Right lobe of liver (tissue), 6 donors: ENCODE measurements around the gene HDAC11. TPM values are rescaled to one million over a fixed set of nuclear protein-coding genes. Genes with fewer than 3 reads are reported as not detected.

ENCODE experiments used
- ATAC-seq, 4 donors: fragments of 200-7000 bp; cut with Tn5 transposase; one replicate each; pipeline ENCODE4 v1.9.1; 2020; ENCODE audit warnings: mild to moderate bottlenecking in 4 of 4, moderate library complexity in 4 of 4
- DNase-seq, 3 donors: peaks; one replicate each; pipeline ENCODE4 v3.0.0-alpha.2; 2020
- H3K27ac ChIP-seq, 3 donors: fragments of 200-600 bp; one replicate each; pipeline ENCODE4 v1.8.0; 2022
- H3K27me3 ChIP-seq, 2 donors: fragments of 200-600 bp; one replicate each; pipeline ENCODE4 v1.8.0; 2022
- H3K36me3 ChIP-seq, 4 donors: fragments of 200-600 bp; sonication (generic) in 1 of 4; one replicate each; pipeline versions ENCODE4 v1.5.1 to v1.8.0; 2017 to 2022; ENCODE audit warnings: control low read depth in 1 of 4
- H3K4me1 ChIP-seq, 4 donors: fragments of 200-600 bp; sonication (generic) in 1 of 4; one replicate each; pipeline versions ENCODE4 v1.5.1 to v1.8.0; 2017 to 2022; ENCODE audit warnings: control low read depth in 1 of 4
- H3K4me3 ChIP-seq, 3 donors: fragments of 200-600 bp; one replicate each; pipeline ENCODE4 v1.8.0; 2022
- H3K9me3 ChIP-seq, 4 donors: fragments of 200-600 bp; sonication (generic) in 1 of 4; one replicate each; pipeline versions ENCODE4 v1.5.1 to v1.8.0; 2017 to 2022; ENCODE audit warnings: control low read depth in 1 of 4
- CTCF ChIP-seq, 4 donors: fragments of 200-600 bp in 3 of 4; fragments of 450-650 bp in 1 of 4; IDR thresholded peaks; one replicate each; pipeline versions ENCODE4 v1.5.1 to v1.8.0; 2016 to 2022; ENCODE audit warnings: antibody characterized with exemption in 4 of 4, mild to moderate bottlenecking in 2 of 4
- POLR2A ChIP-seq: fragments of 450-650 bp; IDR thresholded peaks from one replicate; pipeline ENCODE4 v1.6.1; 2017; ENCODE audit warnings: antibody characterized with exemption, mild to moderate bottlenecking
- WGBS: methylation state at CpG from one replicate; pipeline ENCODE4 v1.1.6; 2018; ENCODE audit warnings: low coverage, low lambda C conversion rate; ENCODE audit not compliant: insufficient coverage; ENCODE audit errors: missing lambda C conversion rate; 5-methylcytosine and 5-hydroxymethylcytosine counted together
- intact Hi-C, 2 donors: fragments of 100-400 bp; cut with DNase I; formaldehyde crosslinking; loops; one replicate each; pipeline versions ENCODE4 v1.11.2 to v1.14.1; 2022
- total RNA-seq, 6 experiments: library from RNA; depleted of rRNA in 2 of 6; stranded (reverse); fragments of >200 nt in 2 of 6; fragmentation: NEBNext Ultra II Directional in 3 of 6; extraction: Animal tissue kit (Norgen Biotek cat#: 25700) in 3 of 6; gene quantifications; one replicate each; pipeline versions ENCODE4 v1.1.0 to v1.2.4, GENCODE V29; 2016 to 2023
- donor health status: DM: no; HTN: yes; CAD: no.
- donor health status: DM: no; HTN: no; CAD: no.
- donor health status: DM: no; HTN: no; CAD: no.
- donor health status: DM: no; HTN: yes; CAD: no.
- donor health status: DM: no; HTN: yes; CAD: no.

Gene HDAC11
- total RNA-seq, 6 experiments from 2014 or later: 2.2 to 10.8 (median 5.0) TPM

- no peaks in the 10 kb centered on the region for H3K36me3 ChIP-seq
- ATAC-seq (no peak), DNase-seq (no peak)
- no peaks in the 10 kb centered on the region for H3K4me1 ChIP-seq
- TF ChIP-seq CTCF (IDR thresholded peaks at IDR 0.05) (no peak), POLR2A (no peak)
- intact Hi-C loops: no loop called here
- H3K27ac ChIP-seq: no peak overlapping the region
- H3K4me3 ChIP-seq: no peak overlapping the region
- H3K27me3 ChIP-seq: peaks cover 0 to 39% of the 10 kb centered on the region in 2 donors
- H3K9me3 ChIP-seq: no peaks in the 10 kb centered on the region
- WGBS: no CpG with 5 or more reads among the region's 26 CpGs
Observed at GRCh38 chr3:13515786-13516759, 36.0 kb downstream of the HDAC11 start.

- H3K36me3 ChIP-seq: no peaks in the 10 kb centered on the region
- whole genome bisulfite sequencing: 92% methylated on average over 2 of the region's 9 CpGs
- TF ChIP-seq CTCF (IDR thresholded peaks at IDR 0.05): no peak
- TF ChIP-seq POLR2A: no peak
- H3K9me3 ChIP-seq: no peaks in the 10 kb centered on the region
- H3K4me1 ChIP-seq: no peaks in the 10 kb centered on the region
- ATAC-seq (no peak), DNase-seq (no peak)
- no peak overlapping the region for H3K27ac ChIP-seq
- intact Hi-C loops: no loop called here
- H3K4me3 ChIP-seq: no peak overlapping the region
- peaks cover 0 to 45% of the 10 kb centered on the region in 2 donors for H3K27me3 ChIP-seq
Observed at GRCh38 chr3:13516760-13517135, 36.6 kb downstream of the HDAC11 start.

GRCh38 chr3:13517253-13517977 is 37.3 kb downstream of the HDAC11 start:
- ATAC-seq (peak in 1 of 4 donors; percentile 9), DNase-seq (no peak)
- no peaks in the 10 kb centered on the region for H3K36me3 ChIP-seq
- H3K27ac ChIP-seq: no peak overlapping the region
- H3K4me1 ChIP-seq: no peaks in the 10 kb centered on the region
- TF ChIP-seq CTCF (IDR thresholded peaks at IDR 0.05): no peak
- no peak for TF ChIP-seq POLR2A
- no peaks in the 10 kb centered on the region for H3K9me3 ChIP-seq
- intact Hi-C loops: no loop called here
- WGBS: 71% methylated on average over 7 of the region's 18 CpGs
- H3K27me3 ChIP-seq: peaks cover 0 to 45% of the 10 kb centered on the region in 2 donors
- H3K4me3 ChIP-seq: no peak overlapping the region

GRCh38 chr3:13518516-13518953 is 38.4 kb downstream of the HDAC11 start:
- intact Hi-C loops: no loop called here
- ATAC-seq: peak in 1 of 4 donors; percentile 17
- no peak for TF ChIP-seq CTCF (IDR thresholded peaks at IDR 0.05)
- no peak for TF ChIP-seq POLR2A
- no peaks in the 10 kb centered on the region for H3K4me1 ChIP-seq
- H3K9me3 ChIP-seq: no peaks in the 10 kb centered on the region
- no peak for DNase-seq
- H3K27me3 ChIP-seq: peaks cover 0 to 40% of the 10 kb centered on the region in 2 donors
- H3K27ac ChIP-seq: no peak overlapping the region
- H3K36me3 ChIP-seq: no peaks in the 10 kb centered on the region
- 60% methylated on average over 2 of the region's 15 CpGs for WGBS
- no peak overlapping the region for H3K4me3 ChIP-seq
